Measurements from ENCODE around the gene NEU1.
"Not testable (repeated sequence)": the region's sequence is repeated elsewhere in the genome, so short reads cannot be mapped to it uniquely, and the experiment has no call there.

NEU1 gene

DNA sequence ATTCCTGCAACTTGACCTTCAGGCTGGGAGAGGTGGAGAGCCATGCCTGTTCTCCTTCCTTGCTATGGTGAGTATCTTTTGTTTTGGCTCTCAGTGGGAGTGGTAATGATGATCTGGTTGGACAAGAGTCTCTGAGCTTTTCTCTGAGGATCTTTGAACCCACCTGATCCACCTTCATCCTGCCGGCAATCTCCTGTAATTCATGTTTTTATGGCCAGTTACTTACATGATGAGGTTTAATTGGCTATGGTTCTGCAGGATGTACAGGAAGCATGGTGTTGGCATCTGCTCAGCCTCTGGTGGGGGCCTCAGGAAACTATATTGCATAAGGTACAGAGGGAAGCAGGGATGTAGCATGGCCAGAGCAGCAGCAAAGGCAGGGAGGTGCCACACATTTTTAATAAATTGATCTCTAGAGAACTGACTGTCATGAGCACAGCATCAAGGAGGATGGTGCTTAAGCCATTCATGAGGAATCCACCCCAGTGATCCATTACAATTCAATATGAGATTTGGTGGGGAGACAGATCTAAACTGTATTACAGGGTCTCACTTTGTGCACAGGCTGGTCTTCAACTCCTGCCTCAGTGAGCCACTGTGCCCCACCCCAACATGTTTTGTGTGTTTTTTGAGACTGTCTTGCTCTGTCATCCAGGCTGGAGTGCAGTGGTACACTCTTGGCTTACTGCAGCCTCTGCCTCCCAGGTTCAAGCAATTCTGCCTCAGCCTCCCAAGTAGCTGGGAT, 25.1 kb downstream of the NEU1 start:
- DNase-seq, result no peak

- no peak for DNase-seq
Measured at GRCh38 chr6:31836474-31837368, 25.9 kb downstream of the NEU1 start.

GRCh38 chr6:31836047-31836473, 26.6 kb downstream of the NEU1 start:
- no peak for DNase-seq

GRCh38 chr6:31834367-31835250, 28.0 kb downstream of the NEU1 start:
- DNase-seq, result peak; percentile 78

GRCh38 chr6:31831350-31832215, 31.0 kb downstream of the NEU1 start:
- DNase-seq, result peak; percentile 52

DNA sequence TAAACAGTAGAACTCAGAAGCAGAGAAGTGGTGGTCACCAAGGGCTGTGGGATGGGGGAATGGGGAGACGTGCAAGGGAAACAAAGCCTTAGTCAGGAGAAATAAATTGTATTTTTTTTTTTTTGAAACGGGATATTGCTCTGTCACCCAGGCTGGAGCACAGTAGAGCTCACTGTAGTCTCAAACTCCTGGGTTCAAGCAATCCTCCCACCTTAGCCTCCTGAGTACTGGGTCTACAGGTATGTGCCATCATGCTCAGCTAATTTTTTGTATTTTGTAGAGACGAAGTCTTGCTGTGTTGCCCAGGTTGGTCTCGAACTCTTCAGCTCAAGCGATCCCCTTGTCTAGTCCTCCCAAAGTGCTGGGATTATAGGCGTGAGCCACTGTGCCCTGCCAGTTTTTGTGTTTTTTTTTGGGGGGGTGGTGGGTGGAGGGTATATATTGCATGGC, 31.7 kb downstream of the NEU1 start:
- DNase-seq, result peak; percentile 24

- DNase-seq, result no peak
Measured at GRCh38 chr6:31829633-31830283, 32.9 kb downstream of the NEU1 start.

DNA sequence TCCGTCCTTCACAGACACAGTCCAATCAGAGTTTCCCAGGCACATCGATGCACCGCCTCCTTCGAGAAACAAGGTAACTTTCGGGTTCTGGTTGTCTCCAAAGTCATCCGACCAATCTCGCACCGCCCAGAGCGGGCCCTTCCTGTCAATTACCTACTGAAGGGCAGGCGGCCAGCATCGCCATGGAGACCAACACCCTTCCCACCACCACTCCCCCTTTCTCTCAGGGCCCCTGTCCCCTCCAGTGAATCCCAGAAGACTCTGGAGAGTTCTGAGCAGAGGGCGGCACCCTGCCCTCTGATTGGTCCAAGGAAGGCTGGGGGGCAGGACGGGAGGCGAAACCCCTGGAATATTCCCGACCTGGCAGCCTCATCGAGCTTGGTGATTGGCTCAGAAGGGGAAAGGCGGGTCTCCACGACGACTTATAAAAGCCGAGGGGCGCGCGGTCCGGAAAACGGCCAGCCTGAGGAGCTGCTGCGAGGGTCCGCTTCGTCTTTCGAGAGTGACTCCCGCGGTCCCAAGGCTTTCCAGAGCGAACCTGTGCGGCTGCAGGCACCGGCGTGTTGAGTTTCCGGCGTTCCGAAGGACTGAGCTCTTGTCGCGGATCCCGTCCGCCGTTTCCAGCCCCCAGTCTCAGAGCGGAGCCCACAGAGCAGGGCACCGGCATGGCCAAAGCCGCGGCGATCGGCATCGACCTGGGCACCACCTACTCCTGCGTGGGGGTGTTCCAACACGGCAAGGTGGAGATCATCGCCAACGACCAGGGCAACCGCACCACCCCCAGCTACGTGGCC, 35.1 kb downstream of the NEU1 start, which contains the start of gene HSPA1B:
HSPA1B (plus strand) TSS at position 453 of the 794 bp plus-strand sequence; CDS start at position 666, 213 bp downstream.
- DNase-seq, result peak; percentile 96

DNA sequence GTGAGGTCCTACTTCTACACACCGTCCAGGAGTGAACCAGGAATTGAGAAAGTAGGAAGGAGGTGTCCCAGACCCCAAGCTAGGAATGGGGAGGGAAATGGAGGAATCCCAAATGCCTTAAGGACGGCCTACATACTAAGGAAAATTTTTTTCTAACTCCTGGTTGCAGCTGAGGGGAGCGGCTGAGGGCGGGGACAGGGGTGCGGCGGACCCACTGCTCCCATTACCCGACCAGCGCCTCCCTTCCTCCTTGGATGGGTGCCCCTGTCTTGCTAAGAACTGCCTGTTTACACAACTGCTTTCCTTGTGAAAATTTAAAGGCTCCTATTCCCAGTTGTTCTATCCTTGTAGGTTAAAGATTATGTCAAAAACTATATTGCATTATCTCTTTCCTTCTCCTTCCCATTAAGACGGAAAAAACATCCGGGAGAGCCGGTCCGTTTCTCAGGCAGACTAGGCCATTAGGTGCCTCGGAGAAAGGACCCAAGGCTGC, 35.8 kb downstream of the NEU1 start:
- DNase-seq, result no peak

GRCh38 chr6:31825553-31825952, 37.1 kb downstream of the NEU1 start:
- no peak for DNase-seq

DNA sequence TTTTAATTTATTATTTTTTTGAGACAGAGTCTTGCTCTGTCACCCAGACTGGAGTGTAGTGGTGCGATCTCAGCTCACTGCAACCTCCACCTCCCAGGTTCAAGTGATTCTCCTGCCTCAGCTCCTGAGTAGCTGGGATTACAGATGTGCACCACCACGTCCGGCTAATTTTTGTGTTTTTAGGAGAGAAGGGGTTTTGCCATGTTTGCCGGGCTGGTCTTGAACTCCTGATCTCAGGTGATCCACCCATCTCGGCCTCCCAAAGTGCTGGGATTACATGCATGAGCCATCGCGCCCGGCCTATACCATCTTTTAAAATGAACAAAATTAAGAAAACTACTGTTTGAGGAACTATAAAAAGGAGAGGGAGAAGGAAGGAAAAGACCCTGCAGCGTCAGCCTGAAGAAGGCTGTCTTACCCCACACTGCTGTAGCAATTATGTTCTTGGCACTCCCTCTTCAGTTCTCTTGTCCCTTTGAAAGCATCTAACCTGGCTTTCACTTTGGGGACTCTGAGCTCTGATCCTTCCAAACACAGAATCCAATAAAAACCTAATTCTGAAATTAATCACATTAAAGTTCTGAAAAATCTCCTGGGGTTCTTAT, 38.9 kb downstream of the NEU1 start:
- not testable (repeated sequence) for DNase-seq

- DNase-seq, result peak; percentile 76
Measured at GRCh38 chr6:31822036-31822821, 40.4 kb downstream of the NEU1 start.

DNA sequence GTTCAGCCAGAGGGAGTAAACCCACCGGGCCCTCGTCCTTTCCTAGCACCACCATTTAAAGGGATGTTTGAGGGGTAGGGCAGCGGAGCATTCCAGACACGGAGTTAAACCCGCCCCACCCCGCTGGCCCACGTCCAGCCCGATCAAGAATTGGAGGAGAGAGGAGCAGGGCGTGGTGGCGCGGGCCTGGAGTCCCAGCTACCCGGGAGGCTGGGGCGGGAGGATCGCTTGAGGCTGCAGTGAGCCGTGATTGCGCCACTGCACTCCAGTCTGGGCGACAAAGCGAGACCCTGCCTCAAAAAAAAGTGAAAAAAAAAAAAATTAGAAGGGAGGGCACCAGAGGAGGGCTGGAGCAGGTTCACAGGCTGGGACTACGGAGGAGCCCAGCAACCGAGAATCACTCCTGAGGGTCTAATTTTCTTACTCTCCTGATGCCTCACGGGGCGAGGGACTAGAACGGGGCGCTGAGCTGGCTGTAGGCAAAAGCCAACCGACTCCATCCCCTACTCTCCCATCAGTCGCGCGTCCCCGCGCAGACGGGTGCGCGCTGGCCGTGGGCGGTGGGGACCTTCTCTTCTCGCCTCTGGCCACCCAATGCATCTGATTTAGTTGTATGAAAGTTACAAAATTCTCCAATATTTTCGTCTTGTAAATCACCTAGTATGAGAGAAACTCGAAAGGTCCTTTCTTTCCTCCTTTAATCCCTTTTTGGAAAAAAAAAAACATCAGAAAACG, 41.2 kb downstream of the NEU1 start:
- peak; percentile 45 for DNase-seq

- not testable (repeated sequence) for DNase-seq
Measured at GRCh38 chr6:31820399-31820798, 42.2 kb downstream of the NEU1 start.

DNA sequence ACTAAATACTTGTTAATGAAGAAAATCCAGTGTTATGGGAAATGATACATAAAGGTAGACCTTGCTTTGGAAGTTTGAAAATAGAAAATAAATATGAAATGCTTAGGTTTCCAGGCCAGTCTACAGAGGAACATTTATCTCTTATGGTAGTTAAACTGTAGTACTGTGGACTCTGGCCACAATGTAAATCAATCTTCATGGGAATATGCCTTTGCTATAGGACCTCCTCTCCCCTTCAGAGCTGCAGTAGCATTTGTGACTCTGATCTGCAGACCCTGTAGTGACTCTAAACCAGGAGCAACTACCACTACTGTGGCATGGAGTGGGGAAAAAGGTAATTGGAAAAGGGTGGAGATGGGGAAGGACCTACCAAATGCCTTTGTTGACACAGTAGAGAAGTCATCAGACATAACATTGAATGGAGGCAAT, 42.7 kb downstream of the NEU1 start:
- no peak for DNase-seq

DNA sequence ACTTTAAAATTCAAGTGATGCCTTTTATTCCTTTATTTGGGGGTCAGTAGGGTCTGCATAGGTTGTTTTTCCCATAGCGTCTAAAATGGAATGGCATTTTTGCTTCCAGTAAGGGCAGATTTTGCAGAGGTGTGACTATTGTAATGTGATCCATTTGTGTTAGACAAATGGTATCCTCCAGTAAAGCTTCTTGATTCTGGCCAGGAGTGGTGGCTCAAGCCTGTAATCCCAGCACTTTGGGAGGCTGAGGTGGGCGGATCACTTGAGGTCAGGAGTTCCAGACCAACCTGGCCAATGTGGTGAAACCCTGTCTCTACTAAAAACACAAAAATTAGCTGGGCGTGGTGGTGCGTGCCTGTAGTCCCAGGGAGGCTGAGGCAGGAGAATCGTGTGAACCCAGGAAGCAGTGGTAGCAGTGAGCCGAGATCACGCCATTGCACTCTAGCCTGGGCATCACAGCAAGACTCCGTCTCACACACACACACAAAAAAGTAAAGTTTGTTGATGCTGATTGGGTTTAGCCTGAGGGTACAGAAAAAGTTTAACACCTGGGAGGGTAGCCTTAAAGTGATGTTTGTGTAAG, 44.6 kb downstream of the NEU1 start:
- peak; percentile 18 for DNase-seq

DNA sequence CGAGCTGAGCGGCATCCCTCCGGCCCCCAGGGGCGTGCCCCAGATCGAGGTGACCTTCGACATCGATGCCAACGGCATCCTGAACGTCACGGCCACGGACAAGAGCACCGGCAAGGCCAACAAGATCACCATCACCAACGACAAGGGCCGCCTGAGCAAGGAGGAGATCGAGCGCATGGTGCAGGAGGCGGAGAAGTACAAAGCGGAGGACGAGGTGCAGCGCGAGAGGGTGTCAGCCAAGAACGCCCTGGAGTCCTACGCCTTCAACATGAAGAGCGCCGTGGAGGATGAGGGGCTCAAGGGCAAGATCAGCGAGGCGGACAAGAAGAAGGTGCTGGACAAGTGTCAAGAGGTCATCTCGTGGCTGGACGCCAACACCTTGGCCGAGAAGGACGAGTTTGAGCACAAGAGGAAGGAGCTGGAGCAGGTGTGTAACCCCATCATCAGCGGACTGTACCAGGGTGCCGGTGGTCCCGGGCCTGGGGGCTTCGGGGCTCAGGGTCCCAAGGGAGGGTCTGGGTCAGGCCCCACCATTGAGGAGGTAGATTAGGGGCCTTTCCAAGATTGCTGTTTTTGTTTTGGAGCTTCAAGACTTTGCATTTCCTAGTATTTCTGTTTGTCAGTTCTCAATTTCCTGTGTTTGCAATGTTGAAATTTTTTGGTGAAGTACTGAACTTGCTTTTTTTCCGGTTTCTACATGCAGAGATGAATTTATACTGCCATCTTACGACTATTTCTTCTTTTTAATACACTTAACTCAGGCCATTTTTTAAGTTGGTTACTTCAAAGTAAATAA, 45.3 kb downstream of the NEU1 start:
- not testable (repeated sequence) for DNase-seq

Data from CD4-positive, alpha-beta T cell treated with Interferon gamma for 1 hour (primary cell).